GM12878 (cell line): ENCODE results near the gene FAF1. TPM values are rescaled to one million over a fixed set of nuclear protein-coding genes. Genes with fewer than 3 reads are reported as not detected.

ENCODE experiments used
- ATAC-seq: fragments of 200-7000 bp; cut with Tn5 transposase; 3 replicates; pipeline ENCODE4 v1.9.1; 2020; ENCODE audit warnings: mild to moderate bottlenecking, moderate library complexity
- BruUV-seq: library from RNA; stranded (reverse); fragments of 400-500 nt; replicated peaks from 2 replicates; lab custom pipeline; 2021; lab: Mats Ljungman, UMichigan
- CTCF ChIA-PET: fragments of 300-600 bp; sonication (Branson Sonifier 250); formaldehyde crosslinking; extraction: SDS; loops from one replicate; lab custom pipeline; 2021; ENCODE audit warnings: inconsistent platforms; lab: Yijun Ruan, JAX
- POLR2A ChIA-PET: fragments of 350-600 bp; formaldehyde crosslinking; extraction: SDS; loops from one replicate; lab custom pipeline; 2021; ENCODE audit warnings: inconsistent platforms; lab: Charles Lee
- RAD21 ChIA-PET: fragments of 300-600 bp; sonication (Branson Sonifier 250); formaldehyde crosslinking; loops from one replicate; lab custom pipeline; 2023; ENCODE audit warnings: antibody characterized with exemption; ENCODE audit not compliant: unreplicated experiment; lab: Charles Lee
- SMC1A ChIA-PET: fragments of 300-600 bp; sonication (Branson Sonifier 250); formaldehyde crosslinking; loops from one replicate; lab custom pipeline; 2023; ENCODE audit not compliant: unreplicated experiment, uncharacterized antibody; lab: Charles Lee
- DNase-seq: peaks from one replicate; pipeline ENCODE4 v3.0.0-alpha.2; 2011; ENCODE audit warnings: low read depth, low spot score
- FAIRE-seq: peaks from 3 replicates; lab custom pipeline; 2011; peaks lifted over from hg19 to GRCh38; lab: Jason Lieb, UNC
- H2AFZ ChIP-seq: 2 replicates; pipeline ENCODE4 v1.6.0; 2011; ENCODE audit warnings: low read depth, low read length, control low read depth; ENCODE audit not compliant: control insufficient read depth
- H3K27ac ChIP-seq: 2 replicates; pipeline ENCODE4 v1.5.1; 2011; ENCODE audit warnings: control low read depth; ENCODE audit not compliant: control insufficient read depth, insufficient read depth
- H3K27me3 ChIP-seq, 2 experiments: replicated peaks in 1 of 2; 2 replicates each; pipeline versions ENCODE4 v1.6.0 to v1.6.1; 2011; ENCODE audit warnings: low read length in 1 of 2; ENCODE audit not compliant: control insufficient read depth in 2 of 2, insufficient read depth in 2 of 2
- H3K36me3 ChIP-seq, 2 experiments: 2 replicates each; pipeline ENCODE4 v1.5.1; 2011; ENCODE audit warnings: low read length in 1 of 2; ENCODE audit not compliant: control insufficient read depth in 2 of 2, insufficient read depth in 2 of 2
- H3K4me1 ChIP-seq: 2 replicates; pipeline ENCODE4 v1.6.1; 2011; ENCODE audit warnings: mild to moderate bottlenecking, low read length, moderate library complexity, mixed read lengths; ENCODE audit not compliant: control insufficient read depth, insufficient read depth
- H3K4me2 ChIP-seq: 2 replicates; pipeline ENCODE4 v1.6.0; 2011; ENCODE audit warnings: control low read depth; ENCODE audit not compliant: control insufficient read depth, insufficient read depth
- H3K4me3 ChIP-seq: fragments of 200-600 bp; sonication (generic); 2 replicates; pipeline ENCODE4 v1.5.1; 2016
- H3K79me2 ChIP-seq: 2 replicates; pipeline ENCODE4 v1.6.0; 2011; ENCODE audit warnings: low read length; ENCODE audit not compliant: control insufficient read depth, insufficient read depth
- H3K9ac ChIP-seq: 2 replicates; pipeline ENCODE4 v1.8.0; 2011; ENCODE audit warnings: low read length, control low read depth, mixed read lengths; ENCODE audit not compliant: control insufficient read depth, insufficient read depth
- H3K9me3 ChIP-seq: replicated peaks from 3 replicates; pipeline ENCODE4 v1.5.1; 2011; ENCODE audit warnings: mild to moderate bottlenecking, low read length; ENCODE audit not compliant: control insufficient read depth, insufficient read depth
- H4K20me1 ChIP-seq: 2 replicates; pipeline ENCODE4 v1.6.0; 2011; ENCODE audit not compliant: control insufficient read depth, insufficient read depth
- MTA3 ChIP-seq: IDR thresholded peaks from 2 replicates; pipeline ENCODE4 v1.6.1; 2012; ENCODE audit warnings: low read length, inconsistent platforms, borderline replicate concordance
- TAF1 ChIP-seq: IDR thresholded peaks from 2 replicates; pipeline ENCODE4 v1.6.1; 2011; ENCODE audit warnings: mild to moderate bottlenecking, low read depth, low read length, borderline replicate concordance
- WGBS: methylation state at CpG from one replicate; pipeline ENCODE4 v1.1.6; 2016; ENCODE audit warnings: low lambda C conversion rate; ENCODE audit not compliant: insufficient replicate concordance, insufficient coverage; ENCODE audit errors: missing lambda C conversion rate; 5-methylcytosine and 5-hydroxymethylcytosine counted together
- in situ Hi-C: fragments of 300-500 bp; cut with MboI; formaldehyde crosslinking; loops from 9 replicates; pipeline ENCODE4 v1.14.3; 2018; ENCODE audit warnings: mixed read lengths
- intact Hi-C: fragments of 100-400 bp; cut with micrococcal nuclease; formaldehyde crosslinking; loops from one replicate; pipeline ENCODE4 v1.14.2; 2022; ENCODE audit not compliant: unreplicated experiment
- polyA plus RNA-seq, 11 experiments: library from polyadenylated mRNA; depleted of rRNA in 4 of 11; unstranded in 6 of 11; stranded (reverse) in 5 of 11; fragments of >200 nt; fragmentation: Nextera tagmentation in 4 of 11; fragmentation: Illumina TruSeq in 1 of 11; extraction: Ambion mirVana in 4 of 11; extraction: Trizol in 1 of 11; gene quantifications; 1 replicate in 1 of 11; 2 replicates in 10 of 11; pipeline versions ENCODE4 v1.2.1 to v1.2.3, GENCODE V29; 2011 to 2016; ENCODE audit warnings: inconsistent platforms in 2 of 11, missing spikeins in 2 of 11, low read depth in 1 of 11
- total RNA-seq, 4 experiments: library from RNA; depleted of rRNA in 3 of 4; stranded (reverse); fragments of >200 nt in 3 of 4; fragmentation: Illumina TruSeq in 1 of 4; extraction: Trizol in 1 of 4; gene quantifications; 2 replicates each; pipeline versions ENCODE4 v1.2.1 to v1.2.3, GENCODE V29; 2013 to 2021
- TF ChIP-seq, protein P1 (sequence below): fragments of 150-350 bp; IDR thresholded peaks from 2 replicates; pipeline ENCODE4 v1.6.1; 2014; ENCODE audit warnings: mild to moderate bottlenecking, low read depth, low read length
- TF ChIP-seq, protein P2 (sequence below): fragments of 450-650 bp; IDR thresholded peaks from 2 replicates; pipeline ENCODE4 v1.6.1; 2017; ENCODE audit warnings: antibody characterized with exemption, mild to moderate bottlenecking, moderate library complexity

Gene FAF1
- total and polyA plus RNA-seq, 10 of the 15 experiments (the other 5 are each of a cell fraction or from before 2014, with no cell fraction given) = 8.6 to 54.5 (median 23.7) TPM

DNA sequence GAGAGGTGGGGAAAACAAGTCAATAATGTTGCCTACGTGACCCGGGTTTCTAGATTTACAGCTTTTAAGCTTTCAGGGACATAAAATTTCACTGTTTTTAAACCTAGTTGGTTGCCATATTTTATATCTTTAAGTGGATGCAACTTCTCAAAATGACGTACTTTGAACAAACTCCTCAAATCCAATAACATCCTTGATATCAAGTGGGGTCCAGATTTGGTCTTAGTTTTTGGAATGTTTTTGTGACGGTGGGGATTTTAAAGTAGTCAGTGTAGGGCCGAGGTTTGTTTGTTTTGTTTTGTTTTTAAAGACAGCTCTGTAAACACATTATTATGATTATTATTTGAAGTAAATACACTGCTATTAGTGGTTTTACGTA, 10.4 kb upstream of the FAF1 start:
- no peaks in the 10 kb centered on the region for H3K9me3 ChIP-seq
- peak overlapping the region; percentile 85 for H3K9ac ChIP-seq
- H2AFZ ChIP-seq = peak overlapping the region; percentile 97
- ChIA-PET POLR2A (interaction anchor here (2.5 kb wide), 1 partner anchor 10 kb away, joined by 12 read pairs; the partner anchor contains the start of gene FAF1), RAD21 (interaction anchor here (1.6 kb wide), 1 partner anchor 265 kb away, joined by 7 read pairs; the partner anchor contains the start of gene RNF11), SMC1A (interaction anchor here (0.8 to 2.0 kb wide), 5 partner anchors 10 to 297 kb away, joined by 3 to 8 read pairs (median 4); partner anchors contain the start of gene FAF1), CTCF (interaction anchor here (1.0 to 3.1 kb wide), 5 partner anchors 10 to 220 kb away, joined by 3 to 17 read pairs (median 5); partner anchors contain the start of gene FAF1)
- peak overlapping the region; percentile 92 for H3K27ac ChIP-seq
- DNase-seq (no peak), FAIRE-seq (no peak), ATAC-seq (no peak)
- H3K27me3 ChIP-seq = no peaks in the 10 kb centered on the region
- peaks cover 59% of the 10 kb centered on the region for H3K79me2 ChIP-seq
- TSS peak; percentile 52 for BruUV-seq
- WGBS = under 1% methylated on average over 6 of the region's 6 CpGs
- peaks cover 0 to 7% of the 10 kb centered on the region in 2 experiments; a peak in 1 of 4 replicates for H3K36me3 ChIP-seq
- H3K4me3 ChIP-seq = peak overlapping the region; percentile 99
- TF ChIP-seq MTA3 = no peak
- TF ChIP-seq, protein P1, sequence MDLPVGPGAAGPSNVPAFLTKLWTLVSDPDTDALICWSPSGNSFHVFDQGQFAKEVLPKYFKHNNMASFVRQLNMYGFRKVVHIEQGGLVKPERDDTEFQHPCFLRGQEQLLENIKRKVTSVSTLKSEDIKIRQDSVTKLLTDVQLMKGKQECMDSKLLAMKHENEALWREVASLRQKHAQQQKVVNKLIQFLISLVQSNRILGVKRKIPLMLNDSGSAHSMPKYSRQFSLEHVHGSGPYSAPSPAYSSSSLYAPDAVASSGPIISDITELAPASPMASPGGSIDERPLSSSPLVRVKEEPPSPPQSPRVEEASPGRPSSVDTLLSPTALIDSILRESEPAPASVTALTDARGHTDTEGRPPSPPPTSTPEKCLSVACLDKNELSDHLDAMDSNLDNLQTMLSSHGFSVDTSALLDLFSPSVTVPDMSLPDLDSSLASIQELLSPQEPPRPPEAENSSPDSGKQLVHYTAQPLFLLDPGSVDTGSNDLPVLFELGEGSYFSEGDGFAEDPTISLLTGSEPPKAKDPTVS = no peak
- TF ChIP-seq, protein P2, sequence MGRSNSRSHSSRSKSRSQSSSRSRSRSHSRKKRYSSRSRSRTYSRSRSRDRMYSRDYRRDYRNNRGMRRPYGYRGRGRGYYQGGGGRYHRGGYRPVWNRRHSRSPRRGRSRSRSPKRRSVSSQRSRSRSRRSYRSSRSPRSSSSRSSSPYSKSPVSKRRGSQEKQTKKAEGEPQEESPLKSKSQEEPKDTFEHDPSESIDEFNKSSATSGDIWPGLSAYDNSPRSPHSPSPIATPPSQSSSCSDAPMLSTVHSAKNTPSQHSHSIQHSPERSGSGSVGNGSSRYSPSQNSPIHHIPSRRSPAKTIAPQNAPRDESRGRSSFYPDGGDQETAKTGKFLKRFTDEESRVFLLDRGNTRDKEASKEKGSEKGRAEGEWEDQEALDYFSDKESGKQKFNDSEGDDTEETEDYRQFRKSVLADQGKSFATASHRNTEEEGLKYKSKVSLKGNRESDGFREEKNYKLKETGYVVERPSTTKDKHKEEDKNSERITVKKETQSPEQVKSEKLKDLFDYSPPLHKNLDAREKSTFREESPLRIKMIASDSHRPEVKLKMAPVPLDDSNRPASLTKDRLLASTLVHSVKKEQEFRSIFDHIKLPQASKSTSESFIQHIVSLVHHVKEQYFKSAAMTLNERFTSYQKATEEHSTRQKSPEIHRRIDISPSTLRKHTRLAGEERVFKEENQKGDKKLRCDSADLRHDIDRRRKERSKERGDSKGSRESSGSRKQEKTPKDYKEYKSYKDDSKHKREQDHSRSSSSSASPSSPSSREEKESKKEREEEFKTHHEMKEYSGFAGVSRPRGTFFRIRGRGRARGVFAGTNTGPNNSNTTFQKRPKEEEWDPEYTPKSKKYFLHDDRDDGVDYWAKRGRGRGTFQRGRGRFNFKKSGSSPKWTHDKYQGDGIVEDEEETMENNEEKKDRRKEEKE = no peak
- no peak for TF ChIP-seq TAF1
- H3K4me2 ChIP-seq = peak overlapping the region; percentile 9
- H3K4me1 ChIP-seq = no peaks in the 10 kb centered on the region; the same call in 1 of the 2 replicates
- in situ Hi-C loops (no loop called here), intact Hi-C loops (no loop called here)
- no peaks in the 10 kb centered on the region for H4K20me1 ChIP-seq
